GM12878 (cell line): ENCODE measurements around the gene STAMBP. TPM values are rescaled to one million over a fixed set of nuclear protein-coding genes. Genes with fewer than 3 reads are reported as not detected.

Experiments used
- ATAC-seq: fragments of 200-7000 bp; cut with Tn5 transposase; 3 replicates; pipeline ENCODE4 v1.9.1; 2020; ENCODE audit warnings: mild to moderate bottlenecking, moderate library complexity
- BruUV-seq: library from RNA; stranded (reverse); fragments of 400-500 nt; replicated peaks from 2 replicates; lab custom pipeline; 2021; lab: Mats Ljungman, UMichigan
- CTCF ChIA-PET: fragments of 300-600 bp; sonication (Branson Sonifier 250); formaldehyde crosslinking; extraction: SDS; loops from one replicate; lab custom pipeline; 2021; ENCODE audit warnings: inconsistent platforms; lab: Yijun Ruan, JAX
- POLR2A ChIA-PET: fragments of 350-600 bp; formaldehyde crosslinking; extraction: SDS; loops from one replicate; lab custom pipeline; 2021; ENCODE audit warnings: inconsistent platforms; lab: Charles Lee
- RAD21 ChIA-PET: fragments of 300-600 bp; sonication (Branson Sonifier 250); formaldehyde crosslinking; loops from one replicate; lab custom pipeline; 2023; ENCODE audit warnings: antibody characterized with exemption; ENCODE audit not compliant: unreplicated experiment; lab: Charles Lee
- SMC1A ChIA-PET: fragments of 300-600 bp; sonication (Branson Sonifier 250); formaldehyde crosslinking; loops from one replicate; lab custom pipeline; 2023; ENCODE audit not compliant: unreplicated experiment, uncharacterized antibody; lab: Charles Lee
- DNase-seq: peaks from one replicate; pipeline ENCODE4 v3.0.0-alpha.2; 2011; ENCODE audit warnings: low read depth, low spot score
- FAIRE-seq: peaks from 3 replicates; lab custom pipeline; 2011; peaks lifted over from hg19 to GRCh38; lab: Jason Lieb, UNC
- H2AFZ ChIP-seq: 2 replicates; pipeline ENCODE4 v1.6.0; 2011; ENCODE audit warnings: low read depth, low read length, control low read depth; ENCODE audit not compliant: control insufficient read depth
- H3K27ac ChIP-seq: 2 replicates; pipeline ENCODE4 v1.5.1; 2011; ENCODE audit warnings: control low read depth; ENCODE audit not compliant: control insufficient read depth, insufficient read depth
- H3K27me3 ChIP-seq, 2 experiments: replicated peaks in 1 of 2; 2 replicates each; pipeline versions ENCODE4 v1.6.0 to v1.6.1; 2011; ENCODE audit warnings: low read length in 1 of 2; ENCODE audit not compliant: control insufficient read depth in 2 of 2, insufficient read depth in 2 of 2
- H3K36me3 ChIP-seq, 2 experiments: 2 replicates each; pipeline ENCODE4 v1.5.1; 2011; ENCODE audit warnings: low read length in 1 of 2; ENCODE audit not compliant: control insufficient read depth in 2 of 2, insufficient read depth in 2 of 2
- H3K4me1 ChIP-seq: 2 replicates; pipeline ENCODE4 v1.6.1; 2011; ENCODE audit warnings: mild to moderate bottlenecking, low read length, moderate library complexity, mixed read lengths; ENCODE audit not compliant: control insufficient read depth, insufficient read depth
- H3K4me2 ChIP-seq: 2 replicates; pipeline ENCODE4 v1.6.0; 2011; ENCODE audit warnings: control low read depth; ENCODE audit not compliant: control insufficient read depth, insufficient read depth
- H3K4me3 ChIP-seq: fragments of 200-600 bp; sonication (generic); 2 replicates; pipeline ENCODE4 v1.5.1; 2016
- H3K79me2 ChIP-seq: 2 replicates; pipeline ENCODE4 v1.6.0; 2011; ENCODE audit warnings: low read length; ENCODE audit not compliant: control insufficient read depth, insufficient read depth
- H3K9ac ChIP-seq: 2 replicates; pipeline ENCODE4 v1.8.0; 2011; ENCODE audit warnings: low read length, control low read depth, mixed read lengths; ENCODE audit not compliant: control insufficient read depth, insufficient read depth
- H3K9me3 ChIP-seq: replicated peaks from 3 replicates; pipeline ENCODE4 v1.5.1; 2011; ENCODE audit warnings: mild to moderate bottlenecking, low read length; ENCODE audit not compliant: control insufficient read depth, insufficient read depth
- H4K20me1 ChIP-seq: 2 replicates; pipeline ENCODE4 v1.6.0; 2011; ENCODE audit not compliant: control insufficient read depth, insufficient read depth
- ATF7 ChIP-seq: fragments of 450-650 bp; IDR thresholded peaks from 2 replicates; pipeline ENCODE4 v1.6.1; 2016; ENCODE audit warnings: low read depth, mild to moderate bottlenecking
- CREM ChIP-seq: IDR thresholded peaks from 2 replicates; pipeline ENCODE4 v1.6.1; 2014; ENCODE audit warnings: antibody characterized with exemption, low read depth
- FOXM1 ChIP-seq: IDR thresholded peaks from 2 replicates; pipeline ENCODE4 v1.6.1; 2012; ENCODE audit warnings: low read depth, mild to moderate bottlenecking, inconsistent platforms, low read length, moderate library complexity
- KAT2A ChIP-seq: conservative IDR thresholded peaks from 2 replicates; pipeline ENCODE4 v1.6.1; 2011; ENCODE audit warnings: low read depth, low read length; ENCODE audit not compliant: control insufficient read depth
- NFYB ChIP-seq: IDR thresholded peaks from 2 replicates; pipeline ENCODE4 v1.6.1; 2011; ENCODE audit warnings: low read depth, mild to moderate bottlenecking, low read length, improper control_type of control experiment, moderate library complexity; ENCODE audit not compliant: insufficient read depth
- POU2F2 ChIP-seq: IDR thresholded peaks from 3 replicates; pipeline ENCODE4 v1.6.1; 2011; ENCODE audit warnings: low read depth, mild to moderate bottlenecking, low read length, borderline replicate concordance
- RAD51 ChIP-seq: fragments of 450-650 bp; IDR thresholded peaks from 2 replicates; pipeline ENCODE4 v1.6.1; 2016; ENCODE audit warnings: moderate library complexity, mild to moderate bottlenecking, inconsistent platforms
- ZNF384 ChIP-seq: IDR thresholded peaks from 2 replicates; pipeline ENCODE4 v1.6.1; 2012; ENCODE audit warnings: low read depth, mild to moderate bottlenecking, low read length, improper control_type of control experiment, borderline replicate concordance
- WGBS: methylation state at CpG from one replicate; pipeline ENCODE4 v1.1.6; 2016; ENCODE audit warnings: low lambda C conversion rate; ENCODE audit not compliant: insufficient replicate concordance, insufficient coverage; ENCODE audit errors: missing lambda C conversion rate; 5-methylcytosine and 5-hydroxymethylcytosine counted together
- in situ Hi-C: fragments of 300-500 bp; cut with MboI; formaldehyde crosslinking; loops from 9 replicates; pipeline ENCODE4 v1.14.3; 2018; ENCODE audit warnings: mixed read lengths
- intact Hi-C: fragments of 100-400 bp; cut with micrococcal nuclease; formaldehyde crosslinking; loops from one replicate; pipeline ENCODE4 v1.14.2; 2022; ENCODE audit not compliant: unreplicated experiment
- polyA plus RNA-seq, 11 experiments: library from polyadenylated mRNA; depleted of rRNA in 4 of 11; unstranded in 6 of 11; stranded (reverse) in 5 of 11; fragments of >200 nt; fragmentation: Nextera tagmentation in 4 of 11; fragmentation: Illumina TruSeq in 1 of 11; extraction: Ambion mirVana in 4 of 11; extraction: Trizol in 1 of 11; gene quantifications; 1 replicate in 1 of 11; 2 replicates in 10 of 11; pipeline versions ENCODE4 v1.2.1 to v1.2.3, GENCODE V29; 2011 to 2016; ENCODE audit warnings: inconsistent platforms in 2 of 11, missing spikeins in 2 of 11, low read depth in 1 of 11
- total RNA-seq, 4 experiments: library from RNA; depleted of rRNA in 3 of 4; stranded (reverse); fragments of >200 nt in 3 of 4; fragmentation: Illumina TruSeq in 1 of 4; extraction: Trizol in 1 of 4; gene quantifications; 2 replicates each; pipeline versions ENCODE4 v1.2.1 to v1.2.3, GENCODE V29; 2013 to 2021
- TF ChIP-seq, protein P1 (sequence below): fragments of 450-650 bp; formaldehyde crosslinking; IDR thresholded peaks from 2 replicates; pipeline ENCODE4 v1.4.0; 2020; ENCODE audit warnings: mild to moderate bottlenecking, moderate library complexity
- TF ChIP-seq, protein P2 (sequence below), 3 experiments: IDR thresholded peaks in 2 of 3; conservative IDR thresholded peaks in 1 of 3; 2 replicates each; pipeline ENCODE4 v1.5.1; 2011; ENCODE audit warnings: low read depth in 3 of 3, low read length in 3 of 3, mild to moderate bottlenecking in 3 of 3, control low read depth in 2 of 3, moderate library complexity in 2 of 3, inconsistent platforms in 1 of 3, mixed read lengths in 1 of 3; ENCODE audit not compliant: control insufficient read depth in 2 of 3, insufficient read depth in 1 of 3; ENCODE audit errors: extremely low read depth in 1 of 3
- TF ChIP-seq, protein P3 (sequence below): fragments of 450-650 bp; IDR thresholded peaks from 2 replicates; pipeline ENCODE4 v1.6.1; 2016; ENCODE audit warnings: mild to moderate bottlenecking, moderate library complexity, borderline replicate concordance

The STAMBP gene
- total and polyA plus RNA-seq, 10 of the 15 experiments (the other 5 are each of a cell fraction or from before 2014, with no cell fraction given), result 38.9 to 84.1 (median 69.7) TPM

DNA sequence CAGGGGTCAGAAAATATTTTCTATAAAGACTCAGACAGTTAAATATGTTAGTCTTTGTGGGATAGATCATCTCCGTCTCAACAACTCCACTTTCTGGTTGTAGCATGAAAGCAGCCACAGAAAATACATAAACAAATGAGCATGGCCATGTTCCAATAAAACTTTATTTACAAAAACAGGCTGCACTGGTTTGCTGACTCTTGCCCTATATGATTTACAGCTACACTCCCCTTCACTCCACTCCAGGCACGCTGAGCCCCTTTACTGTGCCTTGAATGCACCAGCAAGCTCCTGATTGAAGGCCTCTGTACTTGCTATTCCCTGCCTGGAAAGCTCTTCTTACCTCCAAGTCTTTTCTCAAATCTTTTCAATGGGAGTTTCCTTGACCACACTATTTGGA, 5.8 kb upstream of the STAMBP start:
- H3K9me3 ChIP-seq, result no peaks in the 10 kb centered on the region
- POLR2A ChIA-PET, result interaction anchor here (0.9 to 1.9 kb wide), 2 partner anchors 209 to 230 kb away, joined by 3 to 5 read pairs; no protein-coding TSS in a partner anchor
- peak overlapping the region; percentile 41 for H2AFZ ChIP-seq
- intact Hi-C loops (loop anchor here (10.0 kb wide), 5 partner anchors 138 to 512 kb away; partner anchors contain the start of gene TET3), in situ Hi-C loops (loop anchor here (10.0 kb wide), 1 partner anchor 572 kb away; no protein-coding TSS in a partner anchor)
- no peaks in the 10 kb centered on the region for H3K27me3 ChIP-seq
- no peak overlapping the region for H3K9ac ChIP-seq
- peak overlapping the region; percentile 76 for H3K27ac ChIP-seq
- BruUV-seq, result no TSS peak
- FAIRE-seq, result no peak
- H3K4me1 ChIP-seq, result peaks cover 20% of the 10 kb centered on the region
- no peaks in the 10 kb centered on the region for H3K36me3 ChIP-seq
- SMC1A ChIA-PET, result interaction anchor here (0.6 to 7.3 kb wide), 24 partner anchors 16 to 512 kb away, joined by 3 to 53 read pairs (median 4); partner anchors contain the start of genes BOLA3 and TPRKB
- no peak for DNase-seq
- ATAC-seq, result no peak
- peak overlapping the region; percentile 62; the same call in 1 of the 2 replicates for H3K4me2 ChIP-seq
- no peaks in the 10 kb centered on the region for H3K79me2 ChIP-seq
- CTCF ChIA-PET, result interaction anchor here (0.8 to 8.9 kb wide), 27 partner anchors 9 to 578 kb away, joined by 3 to 191 read pairs (median 5); partner anchors contain the start of gene BOLA3
- WGBS, result 82% methylated on average over 2 of the region's 2 CpGs
- H4K20me1 ChIP-seq, result no peaks in the 10 kb centered on the region
- RAD21 ChIA-PET, result interaction anchor here (0.7 to 8.4 kb wide), 11 partner anchors 85 to 512 kb away, joined by 3 to 96 read pairs (median 6); partner anchors contain the start of genes BOLA3, MOB1A and TPRKB
- no peak overlapping the region for H3K4me3 ChIP-seq
- peak; percentile 62; the same call in 1 of the 3 replicates for TF ChIP-seq POU2F2
- no peak for TF ChIP-seq KAT2A
- TF ChIP-seq ZNF384, result no peak
- no peak for TF ChIP-seq RAD51
- TF ChIP-seq ATF7, result no peak
- no peak for TF ChIP-seq NFYB
- TF ChIP-seq, protein P1, sequence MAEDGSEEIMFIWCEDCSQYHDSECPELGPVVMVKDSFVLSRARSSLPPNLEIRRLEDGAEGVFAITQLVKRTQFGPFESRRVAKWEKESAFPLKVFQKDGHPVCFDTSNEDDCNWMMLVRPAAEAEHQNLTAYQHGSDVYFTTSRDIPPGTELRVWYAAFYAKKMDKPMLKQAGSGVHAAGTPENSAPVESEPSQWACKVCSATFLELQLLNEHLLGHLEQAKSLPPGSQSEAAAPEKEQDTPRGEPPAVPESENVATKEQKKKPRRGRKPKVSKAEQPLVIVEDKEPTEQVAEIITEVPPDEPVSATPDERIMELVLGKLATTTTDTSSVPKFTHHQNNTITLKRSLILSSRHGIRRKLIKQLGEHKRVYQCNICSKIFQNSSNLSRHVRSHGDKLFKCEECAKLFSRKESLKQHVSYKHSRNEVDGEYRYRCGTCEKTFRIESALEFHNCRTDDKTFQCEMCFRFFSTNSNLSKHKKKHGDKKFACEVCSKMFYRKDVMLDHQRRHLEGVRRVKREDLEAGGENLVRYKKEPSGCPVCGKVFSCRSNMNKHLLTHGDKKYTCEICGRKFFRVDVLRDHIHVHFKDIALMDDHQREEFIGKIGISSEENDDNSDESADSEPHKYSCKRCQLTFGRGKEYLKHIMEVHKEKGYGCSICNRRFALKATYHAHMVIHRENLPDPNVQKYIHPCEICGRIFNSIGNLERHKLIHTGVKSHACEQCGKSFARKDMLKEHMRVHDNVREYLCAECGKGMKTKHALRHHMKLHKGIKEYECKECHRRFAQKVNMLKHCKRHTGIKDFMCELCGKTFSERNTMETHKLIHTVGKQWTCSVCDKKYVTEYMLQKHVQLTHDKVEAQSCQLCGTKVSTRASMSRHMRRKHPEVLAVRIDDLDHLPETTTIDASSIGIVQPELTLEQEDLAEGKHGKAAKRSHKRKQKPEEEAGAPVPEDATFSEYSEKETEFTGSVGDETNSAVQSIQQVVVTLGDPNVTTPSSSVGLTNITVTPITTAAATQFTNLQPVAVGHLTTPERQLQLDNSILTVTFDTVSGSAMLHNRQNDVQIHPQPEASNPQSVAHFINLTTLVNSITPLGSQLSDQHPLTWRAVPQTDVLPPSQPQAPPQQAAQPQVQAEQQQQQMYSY, result no peak
- no peak for TF ChIP-seq FOXM1
- TF ChIP-seq, protein P2, sequence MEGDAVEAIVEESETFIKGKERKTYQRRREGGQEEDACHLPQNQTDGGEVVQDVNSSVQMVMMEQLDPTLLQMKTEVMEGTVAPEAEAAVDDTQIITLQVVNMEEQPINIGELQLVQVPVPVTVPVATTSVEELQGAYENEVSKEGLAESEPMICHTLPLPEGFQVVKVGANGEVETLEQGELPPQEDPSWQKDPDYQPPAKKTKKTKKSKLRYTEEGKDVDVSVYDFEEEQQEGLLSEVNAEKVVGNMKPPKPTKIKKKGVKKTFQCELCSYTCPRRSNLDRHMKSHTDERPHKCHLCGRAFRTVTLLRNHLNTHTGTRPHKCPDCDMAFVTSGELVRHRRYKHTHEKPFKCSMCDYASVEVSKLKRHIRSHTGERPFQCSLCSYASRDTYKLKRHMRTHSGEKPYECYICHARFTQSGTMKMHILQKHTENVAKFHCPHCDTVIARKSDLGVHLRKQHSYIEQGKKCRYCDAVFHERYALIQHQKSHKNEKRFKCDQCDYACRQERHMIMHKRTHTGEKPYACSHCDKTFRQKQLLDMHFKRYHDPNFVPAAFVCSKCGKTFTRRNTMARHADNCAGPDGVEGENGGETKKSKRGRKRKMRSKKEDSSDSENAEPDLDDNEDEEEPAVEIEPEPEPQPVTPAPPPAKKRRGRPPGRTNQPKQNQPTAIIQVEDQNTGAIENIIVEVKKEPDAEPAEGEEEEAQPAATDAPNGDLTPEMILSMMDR (IDR thresholded peaks at IDR 0.05 in 2 of 3, conservative IDR thresholded peaks at IDR 0.05 in 1 of 3; ENCODE audit: control insufficient read depth in 2 of 3, extremely low read depth in 1 of 3, insufficient read depth in 1 of 3, low read depth in 3 of 3, low read length in 3 of 3), result no peak
- TF ChIP-seq CREM, result no peak
- TF ChIP-seq, protein P3, sequence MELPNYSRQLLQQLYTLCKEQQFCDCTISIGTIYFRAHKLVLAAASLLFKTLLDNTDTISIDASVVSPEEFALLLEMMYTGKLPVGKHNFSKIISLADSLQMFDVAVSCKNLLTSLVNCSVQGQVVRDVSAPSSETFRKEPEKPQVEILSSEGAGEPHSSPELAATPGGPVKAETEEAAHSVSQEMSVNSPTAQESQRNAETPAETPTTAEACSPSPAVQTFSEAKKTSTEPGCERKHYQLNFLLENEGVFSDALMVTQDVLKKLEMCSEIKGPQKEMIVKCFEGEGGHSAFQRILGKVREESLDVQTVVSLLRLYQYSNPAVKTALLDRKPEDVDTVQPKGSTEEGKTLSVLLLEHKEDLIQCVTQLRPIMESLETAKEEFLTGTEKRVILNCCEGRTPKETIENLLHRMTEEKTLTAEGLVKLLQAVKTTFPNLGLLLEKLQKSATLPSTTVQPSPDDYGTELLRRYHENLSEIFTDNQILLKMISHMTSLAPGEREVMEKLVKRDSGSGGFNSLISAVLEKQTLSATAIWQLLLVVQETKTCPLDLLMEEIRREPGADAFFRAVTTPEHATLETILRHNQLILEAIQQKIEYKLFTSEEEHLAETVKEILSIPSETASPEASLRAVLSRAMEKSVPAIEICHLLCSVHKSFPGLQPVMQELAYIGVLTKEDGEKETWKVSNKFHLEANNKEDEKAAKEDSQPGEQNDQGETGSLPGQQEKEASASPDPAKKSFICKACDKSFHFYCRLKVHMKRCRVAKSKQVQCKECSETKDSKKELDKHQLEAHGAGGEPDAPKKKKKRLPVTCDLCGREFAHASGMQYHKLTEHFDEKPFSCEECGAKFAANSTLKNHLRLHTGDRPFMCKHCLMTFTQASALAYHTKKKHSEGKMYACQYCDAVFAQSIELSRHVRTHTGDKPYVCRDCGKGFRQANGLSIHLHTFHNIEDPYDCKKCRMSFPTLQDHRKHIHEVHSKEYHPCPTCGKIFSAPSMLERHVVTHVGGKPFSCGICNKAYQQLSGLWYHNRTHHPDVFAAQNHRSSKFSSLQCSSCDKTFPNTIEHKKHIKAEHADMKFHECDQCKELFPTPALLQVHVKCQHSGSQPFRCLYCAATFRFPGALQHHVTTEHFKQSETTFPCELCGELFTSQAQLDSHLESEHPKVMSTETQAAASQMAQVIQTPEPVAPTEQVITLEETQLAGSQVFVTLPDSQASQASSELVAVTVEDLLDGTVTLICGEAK, result peak; percentile 91
